T-helper 2 cell (primary cell): ENCODE results near the gene PPP1R1B.

Source experiments
- DNase-seq, 5 experiments: peaks; one replicate each; pipeline versions ENCODE4 v3.0.0 to v3.0.0-alpha.2; 2012 to 2022

The PPP1R1B gene

DNA sequence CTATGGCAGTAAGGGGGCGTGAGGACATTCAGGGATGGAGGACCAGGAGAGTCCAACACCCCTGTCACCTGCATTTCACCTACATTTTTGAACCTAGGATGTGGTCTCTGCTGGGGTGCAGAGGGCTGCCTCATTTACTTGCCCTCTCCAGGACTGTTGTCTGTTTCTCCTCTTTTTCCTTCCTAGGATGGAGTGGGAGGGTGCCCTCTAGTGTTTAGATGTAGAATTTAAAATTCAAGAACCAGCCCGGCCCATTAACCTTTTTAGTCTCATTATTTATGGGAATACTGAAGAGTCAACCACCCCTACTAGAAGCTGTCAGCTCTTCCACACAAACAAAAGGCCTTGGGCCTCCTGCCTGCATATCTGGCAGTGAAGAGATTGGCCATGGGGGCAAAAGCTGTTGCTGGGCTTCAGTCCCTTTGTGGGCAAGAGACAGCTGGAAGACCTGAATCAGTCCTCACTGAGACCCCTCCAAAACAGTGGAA is 7.7 kb downstream of the PPP1R1B start:
- peak in 2 of 5 experiments; percentile 22 to 40 for DNase-seq

DNA sequence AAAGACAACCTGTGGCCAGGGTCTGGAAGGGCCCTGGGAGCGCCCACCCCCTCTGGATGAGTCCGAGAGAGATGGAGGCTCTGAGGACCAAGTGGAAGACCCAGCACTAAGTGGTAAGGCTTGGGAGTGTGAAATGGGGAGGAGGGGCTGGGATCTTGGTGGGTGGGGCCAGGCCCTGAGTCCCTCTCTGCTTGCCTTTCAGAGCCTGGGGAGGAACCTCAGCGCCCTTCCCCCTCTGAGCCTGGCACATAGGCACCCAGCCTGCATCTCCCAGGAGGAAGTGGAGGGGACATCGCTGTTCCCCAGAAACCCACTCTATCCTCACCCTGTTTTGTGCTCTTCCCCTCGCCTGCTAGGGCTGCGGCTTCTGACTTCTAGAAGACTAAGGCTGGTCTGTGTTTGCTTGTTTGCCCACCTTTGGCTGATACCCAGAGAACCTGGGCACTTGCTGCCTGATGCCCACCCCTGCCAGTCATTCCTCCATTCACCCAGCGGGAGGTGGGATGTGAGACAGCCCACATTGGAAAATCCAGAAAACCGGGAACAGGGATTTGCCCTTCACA is 8.9 kb downstream of the PPP1R1B start:
- no peak for DNase-seq

DNA sequence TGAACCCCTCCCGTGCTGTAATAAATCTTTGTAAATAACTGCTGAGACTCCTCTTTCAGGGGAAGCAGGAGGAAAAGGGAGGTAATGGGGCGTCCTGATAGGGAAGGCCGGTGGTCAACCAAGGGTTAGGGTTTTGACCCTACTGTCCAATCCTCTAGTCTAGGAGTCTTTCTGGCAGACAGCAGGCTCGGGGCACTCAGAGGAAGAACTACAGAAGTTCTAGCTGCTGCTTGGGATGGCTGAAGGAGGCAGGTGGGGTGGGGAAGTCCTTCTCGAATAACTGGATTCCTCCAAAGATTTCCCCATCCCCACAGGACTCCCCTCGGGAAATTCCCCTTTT is 9.8 kb downstream of the PPP1R1B start:
- DNase-seq: no peak

DNA sequence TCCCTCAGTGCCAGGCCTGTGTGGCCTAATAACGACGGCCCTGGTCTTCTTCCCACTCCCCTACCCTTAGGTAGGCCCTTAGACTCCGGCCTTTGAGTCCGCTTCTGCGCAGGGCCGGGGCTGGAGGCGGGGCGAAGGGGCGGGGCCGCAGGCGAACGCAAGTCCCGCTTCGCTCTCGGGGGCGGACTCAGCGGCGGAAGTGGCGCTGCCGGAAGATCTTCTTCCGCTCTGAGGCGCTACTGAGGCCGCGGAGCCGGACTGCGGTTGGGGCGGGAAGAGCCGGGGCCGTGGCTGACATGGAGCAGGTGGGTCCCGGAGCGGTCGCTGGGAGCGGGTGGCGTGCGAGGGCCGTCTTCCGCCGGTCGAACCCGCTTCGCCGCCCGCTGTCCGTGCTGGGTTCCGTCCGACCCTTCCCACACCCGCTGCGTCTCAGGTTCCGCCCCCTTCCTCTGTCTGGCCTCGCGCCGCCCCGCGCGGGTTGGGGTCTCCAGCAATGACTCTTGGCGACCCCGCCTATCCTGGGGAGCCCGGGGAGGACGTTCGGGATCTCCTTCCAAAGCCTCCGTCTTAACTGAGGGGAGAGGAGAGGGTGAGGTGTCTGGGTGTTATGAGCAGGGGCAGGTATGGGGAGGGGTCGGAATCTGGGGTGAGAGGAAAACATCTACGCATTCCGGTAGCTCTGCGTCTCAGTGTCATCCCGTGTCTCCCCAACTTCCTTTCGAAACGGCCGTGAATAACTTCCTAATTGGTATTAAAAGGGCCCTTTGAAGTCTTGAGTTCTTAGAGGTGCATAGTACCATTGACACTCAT is 10.4 kb downstream of the PPP1R1B start, which contains the start of gene STARD3:
Gene STARD3 (plus strand): TSS at position 218 of the 810 bp plus-strand sequence. CDS start 16,388 bp downstream, outside the sequence.
- DNase-seq: peak; percentile 82 to 94 (median 88)

DNA sequence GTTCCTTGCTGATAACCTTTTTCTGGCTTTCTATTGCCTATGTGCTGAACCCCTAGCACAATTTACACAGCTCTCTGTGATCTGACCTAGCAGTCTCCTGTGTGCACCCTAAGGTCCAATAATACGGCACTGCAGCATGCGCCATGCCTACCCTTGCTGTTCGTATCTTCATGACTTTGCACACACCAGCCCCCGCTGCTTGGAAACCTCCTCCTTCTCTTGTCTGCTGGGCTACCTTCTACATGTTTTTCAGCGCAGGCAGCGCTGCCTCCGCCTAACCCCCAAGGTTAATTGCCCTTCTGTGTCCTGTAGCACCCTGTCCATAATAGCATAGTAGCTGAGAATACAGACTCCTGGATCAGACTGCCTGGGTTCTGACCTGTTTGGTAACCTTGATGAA is 11.6 kb downstream of the PPP1R1B start:
- no peak for DNase-seq

DNA sequence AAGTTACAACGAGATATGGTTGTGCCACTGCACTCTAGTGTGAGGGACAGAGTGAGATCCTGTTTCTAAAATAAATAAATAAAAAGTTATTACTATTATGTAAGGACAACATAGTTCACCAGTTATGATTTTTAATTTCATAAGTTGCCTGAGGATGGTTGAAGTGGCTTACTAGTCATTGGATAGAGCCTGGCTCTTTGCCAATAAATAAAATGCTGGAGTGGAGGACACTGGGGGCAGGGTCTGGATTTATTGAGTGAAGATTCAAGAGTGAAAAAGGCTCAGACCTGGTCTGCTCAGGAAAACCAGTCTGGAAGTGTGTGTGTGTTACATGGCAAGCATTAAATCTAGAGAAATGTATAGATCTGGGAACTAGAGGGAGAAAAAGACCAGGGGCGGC is 12.3 kb downstream of the PPP1R1B start:
- no peak for DNase-seq

DNA sequence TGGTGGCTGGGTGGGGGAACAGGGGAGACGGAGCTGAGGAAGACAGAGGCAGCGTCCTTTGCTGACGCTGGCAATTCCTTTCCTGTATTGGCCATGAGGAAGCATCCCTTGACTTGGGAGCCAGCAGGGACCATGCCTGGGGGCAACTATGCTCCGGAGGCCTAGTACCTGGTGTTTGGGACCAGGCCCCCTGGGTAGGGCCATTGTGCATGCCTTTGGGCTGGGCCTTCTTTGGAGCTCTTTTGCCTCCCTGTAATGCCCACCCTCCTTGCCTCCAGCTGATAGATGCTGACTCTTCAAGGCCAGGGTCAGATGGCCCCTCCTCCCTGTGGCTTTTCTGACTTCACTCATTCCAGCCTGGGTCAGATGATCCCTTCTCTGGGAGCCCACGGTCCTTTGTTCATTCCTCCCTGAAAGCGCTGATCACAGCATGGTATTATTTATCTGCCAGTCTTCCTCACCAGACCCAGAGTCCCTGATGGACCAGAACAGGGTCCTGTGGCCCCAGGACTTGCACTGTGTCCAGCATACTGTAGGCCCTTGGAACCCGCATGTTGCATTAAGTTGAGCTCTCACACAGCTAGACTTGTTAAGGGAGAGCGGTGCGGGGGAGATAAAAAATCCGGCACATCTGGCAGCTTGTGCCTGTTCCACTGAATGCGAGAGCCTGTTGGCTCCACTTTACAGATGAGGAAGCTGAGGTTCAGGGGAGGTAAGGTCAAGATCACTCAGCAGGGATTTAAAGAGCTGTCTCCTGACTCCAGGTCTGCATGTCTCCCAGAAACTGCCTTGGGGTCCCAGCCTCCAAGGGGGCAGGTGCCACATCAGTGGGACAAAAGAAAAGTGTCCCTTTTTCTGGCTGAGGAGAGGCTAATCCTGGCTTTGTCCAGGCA is 13.1 kb downstream of the PPP1R1B start:
- no peak for DNase-seq

DNA sequence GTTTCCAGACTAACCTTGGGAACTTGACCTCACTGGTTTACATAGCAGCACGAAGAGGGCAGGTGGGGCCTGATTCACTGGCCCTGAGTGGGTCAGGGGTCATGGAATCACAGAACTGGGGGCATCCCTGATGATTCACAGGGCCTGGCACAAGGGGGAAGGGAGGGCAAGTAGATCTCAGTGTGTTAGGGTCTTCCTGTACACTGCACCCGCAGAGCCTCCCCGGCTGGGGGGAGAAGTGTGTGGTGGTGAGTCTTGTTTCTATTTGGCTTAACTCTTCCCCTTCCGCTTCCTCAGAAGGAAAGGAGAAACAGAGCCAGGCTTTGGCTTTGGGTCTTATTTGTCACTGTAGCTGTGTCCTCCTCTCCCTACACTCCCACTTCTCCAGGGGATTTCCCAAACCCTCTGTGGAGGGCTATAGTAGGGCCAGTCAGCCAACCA is 13.9 kb downstream of the PPP1R1B start:
- DNase-seq: no peak

DNA sequence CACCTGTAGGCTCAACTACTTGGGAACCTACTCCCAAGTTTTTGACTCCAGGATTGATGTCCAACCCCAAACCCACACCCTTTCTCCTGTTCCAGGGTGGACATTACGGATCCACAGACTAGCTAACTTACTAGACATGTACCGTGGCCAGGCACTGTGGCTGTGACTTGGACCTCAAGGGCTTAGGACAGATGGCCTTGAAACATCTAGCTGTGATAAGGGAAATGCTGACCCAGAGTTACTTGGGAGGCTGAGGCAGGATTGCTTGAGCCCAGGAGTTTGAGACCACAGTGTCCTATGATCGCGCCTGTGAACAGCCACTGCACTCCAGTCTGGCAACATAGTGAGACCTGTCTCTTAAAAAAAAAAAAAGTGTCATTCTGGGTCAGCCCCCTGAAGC is 14.3 kb downstream of the PPP1R1B start:
- DNase-seq: no peak

DNA sequence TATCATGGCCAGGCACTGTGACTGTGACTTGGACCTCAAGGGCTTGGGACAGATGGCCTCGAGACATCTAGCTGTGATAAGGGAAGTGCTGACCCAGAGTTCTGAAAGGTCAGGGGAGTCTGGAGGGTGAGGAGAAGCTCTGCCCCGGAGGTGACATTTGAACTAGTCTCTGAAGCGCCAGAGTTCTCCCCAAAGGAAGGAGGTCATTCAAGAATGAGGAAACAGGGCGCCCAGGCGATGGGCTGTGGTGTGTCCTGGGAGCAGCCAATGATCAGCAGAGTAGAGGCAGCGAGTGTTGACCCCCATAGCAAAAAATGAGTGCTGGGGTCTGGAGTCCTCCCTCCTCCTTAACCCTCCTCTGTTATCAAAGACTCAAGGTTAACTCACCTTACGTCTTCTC is 15.1 kb downstream of the PPP1R1B start:
- no peak for DNase-seq

DNA sequence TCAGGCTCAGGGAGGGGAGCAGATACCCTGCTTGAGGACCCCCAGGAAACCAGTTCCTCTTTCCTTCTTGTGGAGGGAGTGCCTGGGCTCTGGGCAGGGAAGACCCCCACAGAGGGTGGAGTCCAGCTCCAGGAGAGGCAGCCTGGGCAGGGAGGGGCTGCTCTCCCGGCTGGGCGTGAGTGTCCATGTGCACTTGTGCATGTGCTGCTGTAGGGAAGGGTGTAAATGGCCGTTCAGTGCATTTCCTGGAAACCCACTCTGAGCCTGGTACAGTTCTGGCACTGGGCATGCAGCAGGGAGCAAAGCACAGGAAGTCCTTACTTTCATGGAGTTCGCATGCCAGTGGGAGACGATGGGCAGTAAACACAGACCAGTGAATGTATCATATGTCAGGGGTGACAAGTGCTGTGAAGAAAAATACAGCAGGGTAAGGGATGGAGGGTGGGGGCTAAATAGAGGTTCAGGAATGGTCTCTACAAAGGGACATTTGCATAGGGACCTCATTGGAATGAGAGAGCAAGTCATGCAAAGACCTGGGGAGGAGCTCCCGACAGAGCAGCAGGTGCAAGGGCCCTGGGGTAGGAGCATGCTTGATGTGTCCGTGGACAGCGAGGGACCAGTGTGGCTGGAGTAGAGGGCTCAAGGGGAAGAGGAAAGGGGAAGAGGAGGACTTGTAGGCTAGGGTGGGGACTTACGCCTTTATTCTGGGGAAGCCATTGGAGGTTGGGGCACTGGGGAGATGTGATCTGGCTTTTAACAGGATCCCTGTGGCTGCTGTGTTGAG is 15.7 kb downstream of the PPP1R1B start:
- DNase-seq: no peak

DNA sequence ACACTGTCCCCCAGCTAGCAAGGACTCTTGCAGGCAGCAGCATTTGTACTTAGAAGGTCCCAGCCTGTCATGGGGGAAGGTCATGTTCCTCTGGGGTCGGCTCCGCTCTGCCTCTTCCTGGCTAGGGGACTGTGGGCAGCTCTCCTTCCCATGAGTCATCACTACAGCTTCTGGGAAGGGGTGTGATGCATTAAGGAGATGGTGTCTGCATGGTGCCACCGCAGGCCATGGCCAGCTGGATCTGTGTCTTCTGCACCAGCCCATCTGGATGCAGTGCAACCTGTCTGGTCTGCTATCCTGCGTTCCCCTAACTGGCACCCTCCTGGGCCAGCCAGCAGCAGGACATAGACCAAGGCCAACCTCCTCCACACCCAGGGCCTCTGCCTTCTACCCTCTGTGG is 16.5 kb downstream of the PPP1R1B start:
- DNase-seq: no peak

DNA sequence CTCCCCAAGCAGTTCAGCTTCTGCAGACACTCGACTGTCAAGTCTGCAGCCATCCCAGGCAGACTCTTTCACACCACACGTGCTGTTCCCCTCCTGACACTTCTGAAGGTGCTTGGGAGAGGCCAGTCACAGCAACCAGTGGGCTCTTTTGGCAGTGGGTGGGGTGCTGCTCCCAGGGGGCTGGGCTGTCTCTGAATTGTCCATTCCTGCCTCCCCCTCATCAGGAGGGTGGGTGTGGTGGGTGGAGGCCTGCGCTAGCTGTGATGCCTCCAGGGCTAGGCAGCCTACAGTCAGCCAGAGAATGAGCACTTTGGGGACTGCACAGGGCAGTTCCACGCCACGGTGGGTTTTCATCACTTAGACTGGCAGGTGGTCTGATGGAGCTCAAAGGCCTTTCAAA is 20.5 kb downstream of the PPP1R1B start:
- DNase-seq: no peak

DNA sequence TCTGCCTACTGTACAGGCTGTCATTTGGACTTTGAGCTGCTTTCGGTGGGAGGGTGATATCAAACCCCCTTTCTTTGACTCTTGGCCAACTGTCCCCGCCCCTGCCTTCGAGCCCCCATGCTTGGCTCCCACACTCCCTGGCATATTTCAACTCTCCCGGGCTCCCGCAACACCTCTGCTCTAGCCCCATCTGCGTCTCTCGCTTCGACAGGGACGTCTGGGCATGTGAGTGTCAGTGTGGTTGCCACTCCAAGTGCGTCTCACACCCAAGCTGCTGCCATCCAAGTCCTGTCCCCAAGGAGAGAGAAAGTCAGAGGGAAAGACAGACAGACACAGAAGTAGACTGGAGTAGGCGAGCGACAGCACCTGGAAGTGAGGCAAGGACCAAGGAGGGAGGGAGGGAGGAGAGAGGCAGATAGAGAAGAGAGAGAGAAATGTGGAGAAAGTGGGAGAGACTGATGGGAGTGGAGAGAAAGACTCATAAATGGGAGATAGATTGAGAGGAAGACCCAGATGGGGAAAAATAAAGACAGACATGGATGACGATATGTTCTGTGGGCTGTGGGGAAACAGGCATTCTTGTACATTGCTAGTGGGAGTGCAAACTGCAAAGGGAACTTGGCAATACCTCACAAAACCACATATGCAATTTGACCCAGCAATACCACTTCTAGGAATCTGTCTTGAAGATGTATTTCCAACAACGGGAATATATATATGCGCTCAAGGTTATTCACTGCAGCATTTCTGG is 22.0 kb downstream of the PPP1R1B start:
- DNase-seq: no peak

DNA sequence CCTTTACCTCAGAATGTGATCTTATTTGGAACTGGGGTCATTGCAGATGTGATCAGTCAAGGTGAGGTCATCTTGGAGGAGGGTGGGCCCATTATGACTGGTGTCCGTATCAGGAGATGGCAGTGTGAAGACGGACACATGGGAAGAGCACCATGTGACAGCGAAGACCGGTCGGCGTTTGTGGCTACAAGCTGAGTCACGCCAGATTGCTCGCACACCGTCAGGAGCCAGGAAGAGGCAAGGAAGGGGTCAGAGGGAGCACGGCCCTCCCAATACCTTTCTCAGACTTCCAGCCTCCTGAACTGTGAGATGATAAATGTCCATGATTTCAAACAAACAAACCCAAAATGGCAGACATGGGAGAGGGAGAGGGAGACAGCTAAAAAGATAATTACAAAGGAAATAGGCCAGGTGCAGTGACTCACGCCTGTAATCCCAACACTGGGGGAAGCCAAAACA is 23.4 kb downstream of the PPP1R1B start:
- no peak for DNase-seq

DNA sequence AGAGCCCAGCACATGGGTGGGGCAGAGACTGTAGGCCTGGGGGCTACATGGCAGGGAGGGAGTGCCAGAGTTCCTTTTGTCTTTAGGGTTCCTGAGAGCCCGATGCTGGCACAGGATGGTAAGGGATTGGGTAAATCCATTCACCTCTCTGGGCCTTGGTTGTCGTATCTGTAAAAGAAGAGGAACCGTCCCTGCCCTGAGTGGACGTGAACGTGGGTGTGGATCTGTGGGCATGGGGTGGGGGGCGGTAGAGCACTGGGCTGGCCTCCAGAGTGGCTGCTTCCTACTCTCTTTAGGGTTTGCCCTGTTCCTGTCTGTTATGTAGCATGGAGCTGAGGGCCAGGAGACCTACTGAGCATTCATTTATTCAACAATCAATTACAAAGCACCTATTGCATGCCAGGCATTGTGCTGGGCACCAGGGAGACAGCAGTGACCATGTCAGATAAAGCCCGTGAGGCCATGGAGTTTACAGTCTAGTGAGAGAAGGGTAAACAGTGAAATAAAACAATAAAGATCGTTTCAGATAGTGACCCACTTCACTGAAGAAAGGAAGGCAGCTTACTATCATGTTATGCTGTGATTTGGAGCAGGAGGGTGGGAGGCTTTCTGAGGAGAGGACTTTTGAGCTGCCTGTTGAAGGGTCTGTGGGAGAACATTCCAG is 25.3 kb downstream of the PPP1R1B start:
- no peak for DNase-seq

DNA sequence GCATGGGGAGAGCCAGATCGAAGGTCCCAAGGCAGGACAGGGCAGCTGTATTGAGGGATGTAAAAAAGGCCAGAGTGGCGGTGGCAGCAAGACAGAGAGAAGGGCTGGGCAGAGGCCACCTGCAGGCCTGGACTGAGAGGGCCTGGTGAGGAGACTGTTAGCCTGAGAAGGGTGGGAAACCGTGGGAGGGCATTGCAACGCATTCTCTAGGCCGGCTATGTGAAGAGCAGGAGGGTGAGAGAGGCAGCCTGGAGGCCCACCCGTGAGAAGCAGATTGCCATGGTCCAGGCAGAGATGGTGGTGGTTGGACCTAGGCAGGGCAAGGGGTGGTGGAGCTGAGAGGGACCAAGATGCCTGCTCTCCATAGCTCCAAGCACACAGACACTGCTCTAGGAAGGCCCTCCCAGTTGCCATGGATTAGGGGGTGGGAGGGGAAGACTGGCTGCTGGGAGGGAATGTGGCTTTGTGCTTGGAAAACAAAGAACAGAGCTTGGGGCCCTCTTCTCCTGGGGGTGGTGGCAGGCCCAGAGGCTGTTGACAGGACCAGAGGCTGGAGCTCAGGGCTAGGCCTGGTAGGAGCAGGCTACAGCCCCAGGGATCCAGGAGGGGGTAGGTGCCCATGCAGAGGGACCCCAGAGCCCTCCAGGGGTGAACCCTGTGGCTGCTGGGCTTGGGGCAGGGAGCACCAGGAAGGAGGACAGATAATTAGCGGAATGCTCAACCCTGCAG is 26.0 kb downstream of the PPP1R1B start:
- no peak for DNase-seq

DNA sequence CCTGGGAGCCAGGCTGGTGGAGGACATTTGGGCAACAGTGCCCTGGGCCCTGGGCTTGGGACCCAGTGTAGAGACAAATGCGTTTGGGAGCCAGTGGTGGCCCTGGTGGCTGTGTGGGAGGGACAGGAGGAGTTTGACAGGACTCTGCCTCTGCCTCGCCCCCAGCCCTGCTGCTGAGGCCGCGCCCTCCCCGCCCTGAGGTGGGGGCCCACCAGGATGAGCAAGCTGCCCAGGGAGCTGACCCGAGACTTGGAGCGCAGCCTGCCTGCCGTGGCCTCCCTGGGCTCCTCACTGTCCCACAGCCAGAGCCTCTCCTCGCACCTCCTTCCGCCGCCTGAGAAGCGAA is 26.5 kb downstream of the PPP1R1B start:
- no peak for DNase-seq

DNA sequence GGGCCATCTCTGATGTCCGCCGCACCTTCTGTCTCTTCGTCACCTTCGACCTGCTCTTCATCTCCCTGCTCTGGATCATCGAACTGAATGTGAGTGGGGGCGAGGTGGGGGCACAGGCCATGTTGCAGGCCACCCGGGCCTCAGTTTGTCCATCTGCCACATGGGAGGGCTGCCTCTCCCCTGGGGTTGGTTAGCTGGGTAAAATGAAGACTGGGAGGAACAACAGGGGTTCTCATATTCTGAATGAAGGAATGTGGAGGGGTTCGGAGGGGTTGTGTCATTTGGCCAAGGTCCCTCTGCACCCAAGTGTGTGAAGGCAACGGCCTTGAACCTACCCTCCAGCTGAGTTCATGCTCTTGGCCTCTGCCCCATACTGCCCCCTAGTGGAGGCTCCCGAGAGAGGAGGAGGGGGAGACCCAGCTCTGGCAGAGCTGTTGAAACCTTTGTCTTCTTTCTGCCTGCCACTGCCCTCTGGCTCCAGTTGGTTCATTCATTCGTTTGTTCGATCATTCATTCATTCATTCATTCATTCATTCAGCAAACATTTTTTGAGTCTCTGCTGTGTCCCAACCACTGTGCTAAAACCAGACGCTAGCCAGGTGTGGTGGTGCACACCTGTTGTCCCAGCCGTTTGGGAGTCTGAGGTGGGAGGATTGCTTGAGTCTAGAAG is 27.0 kb downstream of the PPP1R1B start:
- DNase-seq: peak; percentile 54 to 77 (median 67)

DNA sequence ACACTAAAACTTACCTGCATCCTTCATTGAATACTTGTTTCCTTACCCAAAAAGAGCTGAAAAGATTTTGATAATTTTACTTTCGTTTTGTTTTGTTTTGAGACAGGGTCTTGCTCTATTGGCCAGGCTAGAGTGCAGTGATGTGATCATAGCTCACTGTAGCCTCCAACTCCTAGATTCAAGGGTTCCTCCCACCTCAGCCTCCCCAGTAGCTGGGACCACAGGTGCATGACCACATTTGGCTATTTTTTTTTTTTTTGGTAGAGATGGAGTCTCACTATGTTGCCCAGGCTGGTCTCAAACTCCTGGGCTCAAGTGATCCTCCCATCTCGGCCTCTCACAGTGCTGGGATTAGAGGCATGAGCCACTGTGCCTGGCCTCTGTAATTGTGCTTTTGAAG is 28.4 kb downstream of the PPP1R1B start:
- DNase-seq: no peak
